H1 (cell line): Measurements from ENCODE around the gene HMGXB3. TPM values are rescaled to one million over a fixed set of nuclear protein-coding genes. Genes with fewer than 3 reads are reported as not detected.

Experiments
- CTCF ChIA-PET: fragments of 300-600 bp; sonication (Branson Sonifier 250); formaldehyde crosslinking; loops from one replicate; lab custom pipeline; 2021; ENCODE audit not compliant: partially characterized antibody; lab: Charles Lee
- POLR2A ChIA-PET: fragments of 300-600 bp; sonication (Branson Sonifier 250); formaldehyde crosslinking; loops from one replicate; lab custom pipeline; 2021; ENCODE audit warnings: inconsistent platforms; ENCODE audit not compliant: partially characterized antibody; lab: Charles Lee
- DNase-seq, 2 experiments: peaks; one replicate each; pipeline versions ENCODE4 v3.0.0 to v3.0.0-alpha.2; 2010 to 2022; ENCODE audit warnings: low spot score in 2 of 2, low read depth in 1 of 2, mixed read lengths in 1 of 2
- FAIRE-seq: peaks from 2 replicates; lab custom pipeline; 2011; peaks lifted over from hg19 to GRCh38; lab: Jason Lieb, UNC
- H2AFZ ChIP-seq: 2 replicates; pipeline ENCODE4 v1.8.1; 2012; ENCODE audit warnings: low read length, inconsistent platforms
- H2AK5ac ChIP-seq: 2 replicates; pipeline ENCODE4 v1.6.1; 2013; ENCODE audit warnings: low read depth, low read length
- H2BK120ac ChIP-seq: replicated peaks from 2 replicates; pipeline ENCODE3; 2013; ENCODE audit warnings: low read depth, low read length, inconsistent platforms
- H2BK12ac ChIP-seq: 2 replicates; pipeline ENCODE4 v1.6.1; 2013; ENCODE audit warnings: low read depth, low read length
- H2BK15ac ChIP-seq: 2 replicates; pipeline ENCODE4 v1.6.1; 2013; ENCODE audit warnings: low read length
- H2BK20ac ChIP-seq: 2 replicates; pipeline ENCODE4 v1.6.1; 2013; ENCODE audit warnings: low read length
- H2BK5ac ChIP-seq: 2 replicates; pipeline ENCODE4 v1.6.1; 2013; ENCODE audit warnings: low read depth, low read length
- H3K14ac ChIP-seq: 2 replicates; pipeline ENCODE4 v1.6.1; 2013; ENCODE audit warnings: inconsistent platforms; ENCODE audit not compliant: insufficient read length
- H3K18ac ChIP-seq: 2 replicates; pipeline ENCODE4 v1.6.1; 2013; ENCODE audit warnings: low read length; ENCODE audit errors: extremely low read depth
- H3K23ac ChIP-seq: 2 replicates; pipeline ENCODE4 v1.6.1; 2013; ENCODE audit warnings: inconsistent platforms; ENCODE audit not compliant: insufficient read length
- H3K23me2 ChIP-seq: 2 replicates; pipeline ENCODE4 v1.6.1; 2013; ENCODE audit warnings: low read depth, low read length
- H3K27ac ChIP-seq: 2 replicates; pipeline ENCODE4 v1.6.1; 2011; ENCODE audit warnings: low read depth, low read length, inconsistent platforms
- H3K27me3 ChIP-seq, 4 experiments: replicated peaks in 1 of 4; 1 replicate in 1 of 4; 2 replicates in 3 of 4; pipeline versions ENCODE4 v1.6.1 to v1.8.1; 2011 to 2013; ENCODE audit warnings: low read length in 3 of 4, mild to moderate bottlenecking in 3 of 4, inconsistent platforms in 2 of 4, mixed read lengths in 2 of 4, moderate library complexity in 1 of 4; ENCODE audit not compliant: control insufficient read depth in 3 of 4, insufficient read depth in 3 of 4; ENCODE audit errors: extremely low read depth in 1 of 4
- H3K36me3 ChIP-seq, 4 experiments: 2 replicates each; pipeline versions ENCODE4 v1.6.1 to v1.8.1; 2011 to 2013; ENCODE audit warnings: mild to moderate bottlenecking in 4 of 4, low read length in 3 of 4, moderate library complexity in 2 of 4, control low read depth in 1 of 4, inconsistent platforms in 1 of 4; ENCODE audit not compliant: insufficient read depth in 4 of 4, control insufficient read depth in 2 of 4
- H3K4ac ChIP-seq: replicated peaks from 2 replicates; pipeline ENCODE3; 2013; ENCODE audit warnings: low read length, low read depth, mixed read lengths, inconsistent platforms; ENCODE audit not compliant: insufficient read length
- H3K4me1 ChIP-seq, 4 experiments: replicated peaks in 1 of 4; 1 replicate in 1 of 4; 2 replicates in 3 of 4; pipeline versions ENCODE4 v1.6.1 to v1.8.1; 2011 to 2013; ENCODE audit warnings: low read length in 3 of 4, inconsistent platforms in 2 of 4, mixed read lengths in 1 of 4; ENCODE audit not compliant: insufficient read depth in 4 of 4, control insufficient read depth in 3 of 4
- H3K4me2 ChIP-seq, 2 experiments: 2 replicates each; pipeline versions ENCODE4 v1.6.1 to v1.8.1; 2011 to 2013; ENCODE audit warnings: low read depth in 2 of 2, low read length in 2 of 2, control low read depth in 1 of 2, inconsistent platforms in 1 of 2, mild to moderate bottlenecking in 1 of 2; ENCODE audit not compliant: insufficient read depth in 1 of 2
- H3K4me3 ChIP-seq, 4 experiments: fragments of 200-600, 300-600 bp in 1 of 4; sonication (generic), shearing (Covaris generic), sonication (Bioruptor Twin) in 1 of 4; 2 replicates each; pipeline versions ENCODE4 v1.5.1 to v1.8.1; 2011 to 2016; ENCODE audit warnings: low read length in 4 of 4, low read depth in 3 of 4, control low read depth in 2 of 4, inconsistent platforms in 2 of 4, mild to moderate bottlenecking in 2 of 4, mixed read lengths in 1 of 4, moderate library complexity in 1 of 4; ENCODE audit not compliant: insufficient read depth in 2 of 4; ENCODE audit errors: extremely low read depth in 1 of 4
- H3K56ac ChIP-seq: replicated peaks from 2 replicates; pipeline ENCODE3; 2013; ENCODE audit warnings: low read depth, mild to moderate bottlenecking, mixed read lengths, low read length, inconsistent platforms; ENCODE audit not compliant: insufficient read length
- H3K79me1 ChIP-seq: 2 replicates; pipeline ENCODE4 v1.6.1; 2013; ENCODE audit warnings: low read depth, low read length, control low read depth
- H3K79me2 ChIP-seq, 2 experiments: 2 replicates each; pipeline versions ENCODE4 v1.6.1 to v1.8.1; 2012 to 2013; ENCODE audit warnings: low read length in 2 of 2, mild to moderate bottlenecking in 2 of 2, inconsistent platforms in 1 of 2; ENCODE audit not compliant: insufficient read depth in 2 of 2, control insufficient read depth in 1 of 2
- H3K9ac ChIP-seq, 4 experiments: replicated peaks in 1 of 4; 1 replicate in 1 of 4; 2 replicates in 3 of 4; pipeline versions ENCODE4 v1.6.1 to v1.8.1; 2011 to 2013; ENCODE audit warnings: low read depth in 3 of 4, low read length in 3 of 4, control low read depth in 2 of 4, mild to moderate bottlenecking in 2 of 4, moderate library complexity in 2 of 4, inconsistent platforms in 1 of 4; ENCODE audit errors: extremely low read depth in 1 of 4
- H3K9me3 ChIP-seq, 2 experiments: 2 replicates each; pipeline versions ENCODE4 v1.6.1 to v1.8.1; 2012 to 2013; ENCODE audit warnings: mild to moderate bottlenecking in 2 of 2, moderate library complexity in 2 of 2, control low read depth in 1 of 2, inconsistent platforms in 1 of 2, low read depth in 1 of 2, low read length in 1 of 2, mixed read lengths in 1 of 2; ENCODE audit not compliant: insufficient read depth in 2 of 2
- H4K20me1 ChIP-seq, 2 experiments: replicated peaks in 1 of 2; 2 replicates each; pipeline versions ENCODE3 to v1.8.1; 2011 to 2013; ENCODE audit warnings: inconsistent platforms in 2 of 2, low read length in 2 of 2, mild to moderate bottlenecking in 1 of 2; ENCODE audit not compliant: insufficient read depth in 2 of 2, control insufficient read depth in 1 of 2
- H4K5ac ChIP-seq: 2 replicates; pipeline ENCODE4 v1.6.1; 2013; ENCODE audit warnings: low read length, low read depth, mixed read lengths, inconsistent platforms; ENCODE audit not compliant: insufficient read length
- H4K8ac ChIP-seq: 2 replicates; pipeline ENCODE4 v1.8.0; 2013; ENCODE audit warnings: mild to moderate bottlenecking, moderate library complexity, low read length, inconsistent platforms; ENCODE audit not compliant: insufficient read depth; ENCODE audit errors: extremely low read depth
- H4K91ac ChIP-seq: replicated peaks from 2 replicates; pipeline ENCODE3; 2013; ENCODE audit warnings: low read length, mixed read lengths, inconsistent platforms; ENCODE audit not compliant: insufficient read length
- TAF7 ChIP-seq: optimal IDR thresholded peaks from 2 replicates; pipeline ENCODE3; 2011; ENCODE audit warnings: low read depth, mild to moderate bottlenecking, inconsistent platforms, low read length, moderate library complexity, borderline replicate concordance
- polyA plus RNA-seq, 7 experiments: library from polyadenylated mRNA; depleted of rRNA in 3 of 7; stranded (reverse) in 5 of 7; unstranded in 2 of 7; fragments of >200 nt in 5 of 7; fragments of 200-250 nt in 2 of 7; gene quantifications; 1 replicate in 5 of 7; 2 replicates in 1 of 7; 4 replicates in 1 of 7; pipeline versions ENCODE4 v1.2.1 to v1.2.3, GENCODE V29; 2011 to 2013; ENCODE audit warnings: missing spikeins in 2 of 7, mixed read lengths in 2 of 7
- total RNA-seq: library from RNA; stranded (reverse); fragmentation: NEBNext Ultra II Directional; extraction: Animal tissue kit (Norgen Biotek cat#: 25700); gene quantifications from 2 replicates; pipeline ENCODE4 v1.2.1, GENCODE V29; 2021

Gene HMGXB3
- total and polyA plus RNA-seq, 2 of the 8 experiments (the other 6 are each of a cell fraction or from before 2014, with no cell fraction given), result 26.8 to 28.0 TPM

GRCh38 chr5:150044329-150044681 lies 43.8 kb downstream of the HMGXB3 start:
- H4K8ac ChIP-seq, result no peak overlapping the region
- no peak overlapping the region for H4K5ac ChIP-seq
- H2BK20ac ChIP-seq, result no peak overlapping the region
- TF ChIP-seq TAF7, result no peak
- H3K79me2 ChIP-seq, result no peaks in the 10 kb centered on the region
- H2BK5ac ChIP-seq, result no peak overlapping the region
- H3K4me3 ChIP-seq, result no peak overlapping the region
- H3K23me2 ChIP-seq, result no peaks in the 10 kb centered on the region
- H3K23ac ChIP-seq, result no peak overlapping the region
- no peaks in the 10 kb centered on the region for H3K27me3 ChIP-seq
- H3K9ac ChIP-seq, result no peak overlapping the region
- no peak overlapping the region for H3K56ac ChIP-seq
- no peaks in the 10 kb centered on the region for H3K4me1 ChIP-seq
- H3K18ac ChIP-seq, result no peak overlapping the region
- no peak overlapping the region for H3K4ac ChIP-seq
- FAIRE-seq (no peak), DNase-seq (no peak)
- no peak overlapping the region for H3K27ac ChIP-seq
- H3K79me1 ChIP-seq, result no peaks in the 10 kb centered on the region
- no peak overlapping the region for H2AK5ac ChIP-seq
- H3K36me3 ChIP-seq, result peaks cover 27 to 73% (median 58%) of the 10 kb centered on the region in 4 experiments
- H4K20me1 ChIP-seq, result peaks cover 0 to 5% of the 10 kb centered on the region in 2 experiments
- POLR2A ChIA-PET, result interaction anchor here (1.2 to 1.4 kb wide), 2 partner anchors 9 to 367 kb away, joined by 3 to 6 read pairs; no protein-coding TSS in a partner anchor
- H2BK120ac ChIP-seq, result no peak overlapping the region
- H3K14ac ChIP-seq, result no peak overlapping the region
- no peak overlapping the region for H2AFZ ChIP-seq
- CTCF ChIA-PET, result interaction anchor here (0.8 to 2.3 kb wide), 12 partner anchors 8 to 402 kb away, joined by 3 to 8 read pairs (median 4); no protein-coding TSS in a partner anchor
- no peaks in the 10 kb centered on the region for H3K9me3 ChIP-seq
- no peak overlapping the region for H3K4me2 ChIP-seq
- no peak overlapping the region for H4K91ac ChIP-seq
- H2BK12ac ChIP-seq, result no peak overlapping the region
- no peak overlapping the region for H2BK15ac ChIP-seq
